HUES6 (cell line): ENCODE data around the gene ADRA2C.

Experiments used
- H3K27ac ChIP-seq: 2 replicates; pipeline ENCODE4 v1.7.0; 2013; ENCODE audit warnings: low read depth, mild to moderate bottlenecking, low read length, inconsistent platforms
- H3K27me3 ChIP-seq: 2 replicates; pipeline ENCODE4 v1.6.1; 2013; ENCODE audit warnings: low read length; ENCODE audit not compliant: control insufficient read depth, insufficient read depth
- H3K36me3 ChIP-seq: 2 replicates; pipeline ENCODE4 v1.6.1; 2013; ENCODE audit warnings: low read length; ENCODE audit not compliant: control insufficient read depth, insufficient read depth
- H3K4me1 ChIP-seq: 2 replicates; pipeline ENCODE4 v1.6.1; 2013; ENCODE audit warnings: low read length; ENCODE audit not compliant: control insufficient read depth, insufficient read depth
- H3K4me3 ChIP-seq: 2 replicates; pipeline ENCODE4 v1.5.1; 2013; ENCODE audit warnings: low read depth, low read length
- H3K9ac ChIP-seq: one replicate; pipeline ENCODE4 v1.6.1; 2013; ENCODE audit warnings: mild to moderate bottlenecking, low read length
- H3K9me3 ChIP-seq: 2 replicates; pipeline ENCODE4 v1.6.1; 2013; ENCODE audit warnings: low read depth, low read length; ENCODE audit not compliant: control insufficient read depth, insufficient read depth

The ADRA2C gene

DNA sequence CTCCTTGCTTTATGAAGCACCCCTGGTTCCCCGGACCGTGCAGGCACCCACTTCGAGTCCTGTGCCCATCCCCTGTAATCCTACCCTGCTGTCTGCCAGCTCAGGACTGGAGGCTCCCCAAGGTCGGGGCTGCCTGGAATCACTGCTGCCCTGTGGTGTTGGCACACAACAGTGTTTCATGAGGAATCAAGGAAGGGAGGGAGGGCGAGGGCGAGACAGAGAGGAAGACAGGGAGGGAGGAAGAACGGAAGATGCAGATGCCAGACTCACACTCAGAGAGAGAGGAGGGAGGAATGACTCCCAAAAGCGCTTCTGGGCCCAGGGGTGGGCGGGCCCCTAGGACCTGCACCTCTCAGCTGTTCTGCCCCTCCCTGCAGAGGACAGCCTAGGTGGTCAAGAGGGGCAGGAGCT lies 42.9 kb upstream of the ADRA2C start:
- H3K9ac ChIP-seq, result no peak overlapping the region
- no peak overlapping the region for H3K4me3 ChIP-seq
- H3K27ac ChIP-seq, result no peak overlapping the region
- H3K4me1 ChIP-seq, result peaks cover 34% of the 10 kb centered on the region
- peaks cover 8% of the 10 kb centered on the region for H3K9me3 ChIP-seq
- no peaks in the 10 kb centered on the region for H3K36me3 ChIP-seq
- H3K27me3 ChIP-seq, result peaks cover 48% of the 10 kb centered on the region

DNA sequence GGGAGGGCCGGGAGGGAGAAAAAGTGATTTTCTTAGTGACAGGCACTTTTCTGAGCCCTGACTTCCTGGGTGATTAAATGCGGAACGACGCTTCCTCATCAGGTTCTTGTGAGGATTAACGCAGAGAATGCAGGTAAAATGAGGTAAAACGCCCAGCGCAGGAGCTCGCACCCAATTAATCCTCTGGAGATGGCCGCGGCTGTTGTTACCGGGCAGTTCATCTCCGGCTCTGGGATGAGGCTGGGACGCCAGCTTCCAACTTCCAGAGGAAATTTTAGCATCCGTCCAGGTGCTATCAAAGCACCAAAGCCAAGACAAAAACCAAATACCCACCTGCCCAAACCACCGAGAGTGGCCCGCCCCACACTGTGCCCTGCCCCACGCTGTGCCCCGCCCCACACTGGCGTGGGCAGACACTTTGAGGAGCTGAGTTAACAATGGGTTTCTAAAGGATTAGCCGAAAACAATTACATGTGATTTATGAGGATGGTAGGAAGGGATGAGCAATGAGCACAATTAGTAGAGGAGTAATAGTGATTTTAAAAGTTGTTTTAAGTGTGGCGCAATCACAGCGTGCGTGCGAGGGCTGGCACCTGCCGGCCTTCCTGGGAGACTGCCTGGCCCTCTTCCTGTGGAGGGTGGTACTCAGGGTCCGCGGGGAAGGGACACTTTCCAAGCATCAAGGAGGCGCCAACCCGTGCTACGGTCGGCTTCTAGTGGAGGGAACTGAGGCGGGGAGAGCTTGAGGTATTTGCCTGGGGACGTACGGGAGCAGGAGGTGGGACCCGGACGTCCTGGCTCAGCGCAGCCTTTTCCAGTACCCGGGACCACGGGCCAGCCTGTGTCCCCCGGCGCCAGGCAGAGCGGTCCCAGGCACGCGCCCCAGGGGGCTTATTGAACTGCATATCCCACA lies 41.6 kb upstream of the ADRA2C start:
- H3K36me3 ChIP-seq, result no peaks in the 10 kb centered on the region
- peaks cover 48% of the 10 kb centered on the region for H3K27me3 ChIP-seq
- no peak overlapping the region for H3K9ac ChIP-seq
- H3K4me1 ChIP-seq, result peaks cover 39% of the 10 kb centered on the region
- no peak overlapping the region for H3K27ac ChIP-seq
- H3K9me3 ChIP-seq, result no peaks in the 10 kb centered on the region
- H3K4me3 ChIP-seq, result peak overlapping the region; percentile 44

DNA sequence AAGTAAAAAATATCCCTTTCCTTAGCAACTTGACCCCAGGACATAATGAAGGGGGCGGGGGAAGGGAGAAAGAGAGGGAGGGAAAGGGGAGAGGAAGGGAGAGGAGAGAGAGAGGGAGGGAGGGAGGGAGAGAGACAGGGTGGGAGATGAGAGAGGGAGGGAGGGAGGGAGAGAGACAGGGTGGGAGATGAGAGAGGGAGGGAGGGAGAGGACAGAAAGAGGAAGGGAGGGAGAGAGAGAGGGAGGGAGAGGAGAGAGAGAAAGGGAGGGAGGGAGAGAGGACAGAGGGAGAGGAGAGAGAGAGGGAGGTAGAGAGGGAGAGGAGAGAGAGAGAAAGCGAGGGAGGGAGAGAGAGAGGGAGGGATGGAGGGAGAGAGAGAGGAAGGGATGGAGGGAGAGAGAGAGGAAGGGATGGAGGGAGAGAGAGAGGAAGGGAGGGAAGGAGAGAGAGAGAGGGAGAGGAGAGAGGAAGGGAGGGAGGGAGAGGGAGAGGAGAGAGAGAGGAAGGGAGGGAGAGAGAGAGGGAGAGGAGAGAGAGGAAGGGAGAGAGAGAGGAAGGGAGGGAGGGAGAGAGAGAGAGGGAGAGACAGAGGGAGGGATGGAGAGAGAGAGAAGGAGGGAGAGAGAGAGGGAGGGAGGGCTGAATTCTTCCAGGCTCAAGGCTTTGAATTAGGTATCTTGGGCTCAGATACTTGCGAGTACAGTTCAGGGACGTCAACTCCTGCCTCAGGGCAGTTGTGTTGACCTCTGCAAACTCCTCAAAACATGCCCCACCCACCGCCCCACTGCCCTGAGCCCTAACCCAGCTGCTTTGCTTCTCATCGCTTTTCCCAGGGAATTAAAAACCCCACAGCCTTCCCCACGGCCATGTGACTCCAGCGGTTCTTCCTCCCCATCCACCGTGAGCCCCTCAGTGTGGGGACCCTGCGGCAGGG lies 40.0 kb upstream of the ADRA2C start:
- H3K4me1 ChIP-seq, result peaks cover 44% of the 10 kb centered on the region
- H3K36me3 ChIP-seq, result no peaks in the 10 kb centered on the region
- no peak overlapping the region for H3K9ac ChIP-seq
- H3K4me3 ChIP-seq, result 0 out of 2 replicates have a peak overlapping the region, but pooled peaks have one; percentile 44
- H3K9me3 ChIP-seq, result no peaks in the 10 kb centered on the region
- H3K27ac ChIP-seq, result no peak overlapping the region
- peaks cover 48% of the 10 kb centered on the region for H3K27me3 ChIP-seq

DNA sequence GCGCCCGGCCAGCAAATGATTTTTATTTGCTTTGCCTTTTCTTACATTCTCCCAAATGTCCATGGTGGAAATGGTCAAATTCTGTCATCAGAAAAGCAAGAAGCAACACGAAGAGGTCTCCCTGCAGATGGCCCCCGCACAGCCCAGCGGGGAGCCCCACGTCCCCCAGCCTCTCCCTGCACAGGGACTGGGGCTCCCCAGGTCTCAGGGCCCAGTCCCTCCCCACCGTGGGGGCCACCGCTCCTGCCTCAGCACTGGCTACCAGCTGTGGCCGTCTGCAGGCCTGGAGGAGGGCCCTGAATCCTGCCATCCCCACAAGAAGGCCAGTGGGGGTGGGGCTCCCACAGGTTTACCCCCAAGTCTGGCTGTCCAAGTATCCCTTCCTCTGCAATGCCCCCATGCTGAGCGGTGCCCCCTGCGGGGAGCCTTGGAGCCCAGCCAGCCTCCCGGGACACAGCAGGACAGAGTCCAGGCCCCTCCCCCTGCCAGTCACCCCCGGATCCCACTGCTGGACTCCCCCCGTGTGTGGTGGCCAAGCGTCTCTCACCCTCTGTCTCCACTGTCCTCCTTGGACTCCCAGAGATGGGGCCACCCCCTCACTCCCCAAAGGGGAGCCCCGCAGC lies 38.2 kb upstream of the ADRA2C start:
- no peak overlapping the region for H3K9ac ChIP-seq
- H3K4me1 ChIP-seq, result peaks cover 52% of the 10 kb centered on the region
- H3K9me3 ChIP-seq, result no peaks in the 10 kb centered on the region
- H3K27ac ChIP-seq, result no peak overlapping the region
- peaks cover 43% of the 10 kb centered on the region for H3K27me3 ChIP-seq
- no peak overlapping the region for H3K4me3 ChIP-seq
- H3K36me3 ChIP-seq, result no peaks in the 10 kb centered on the region

DNA sequence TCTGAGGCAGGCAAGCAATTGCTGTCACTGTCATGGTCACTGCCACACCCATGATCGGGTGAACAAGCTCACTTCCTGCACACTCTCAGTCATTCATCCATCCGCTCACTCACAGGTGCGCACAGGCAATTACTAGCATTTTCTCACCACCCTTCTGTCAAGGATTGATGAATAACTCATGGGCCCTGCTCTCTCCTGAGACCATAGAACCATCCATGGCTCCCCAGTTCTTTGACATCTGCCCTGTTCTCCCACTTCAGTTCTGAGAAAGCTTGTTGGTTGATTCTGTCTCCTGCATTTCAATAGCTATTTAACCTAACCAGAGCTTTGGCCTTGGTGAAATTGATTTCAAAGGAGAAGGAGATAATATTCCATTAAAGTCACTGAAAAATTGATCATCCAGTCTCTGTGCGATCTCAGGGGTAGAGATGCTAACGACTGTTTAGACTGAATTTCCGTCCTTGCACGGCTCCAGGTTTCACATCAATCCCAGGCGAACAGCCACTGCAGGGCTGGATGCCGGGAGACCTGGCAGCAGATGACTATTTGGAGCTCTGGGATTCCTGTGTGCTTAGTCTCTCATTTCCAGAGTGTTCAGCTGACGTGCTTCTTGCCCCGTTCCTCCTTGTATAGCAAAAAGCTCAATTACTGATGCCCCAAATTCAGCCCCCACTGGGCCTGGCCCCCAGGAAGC lies 36.9 kb upstream of the ADRA2C start:
- no peak overlapping the region for H3K9ac ChIP-seq
- H3K27ac ChIP-seq, result no peak overlapping the region
- peaks cover 29% of the 10 kb centered on the region for H3K27me3 ChIP-seq
- peaks cover 45% of the 10 kb centered on the region for H3K4me1 ChIP-seq
- H3K36me3 ChIP-seq, result no peaks in the 10 kb centered on the region
- no peaks in the 10 kb centered on the region for H3K9me3 ChIP-seq
- H3K4me3 ChIP-seq, result no peak overlapping the region

DNA sequence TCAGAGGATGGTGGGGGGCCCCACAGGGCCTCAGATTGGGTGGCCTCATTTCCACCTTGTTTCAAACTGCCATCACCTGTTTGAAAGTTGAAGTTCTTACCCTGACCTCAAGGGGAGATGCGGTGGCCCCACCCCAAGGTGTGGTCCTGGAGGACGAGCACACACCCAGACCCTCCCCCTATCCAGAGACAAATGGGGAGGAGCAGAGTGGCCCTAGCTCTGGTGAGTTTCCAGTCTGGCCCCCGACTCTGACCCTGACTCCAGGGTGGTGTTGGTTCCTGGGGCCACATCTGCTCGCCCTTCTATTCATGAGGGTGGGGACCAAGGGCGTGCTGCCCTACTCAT lies 36.3 kb upstream of the ADRA2C start:
- peaks cover 40% of the 10 kb centered on the region for H3K4me1 ChIP-seq
- no peaks in the 10 kb centered on the region for H3K36me3 ChIP-seq
- H3K9ac ChIP-seq, result no peak overlapping the region
- H3K4me3 ChIP-seq, result no peak overlapping the region
- H3K9me3 ChIP-seq, result no peaks in the 10 kb centered on the region
- peaks cover 26% of the 10 kb centered on the region for H3K27me3 ChIP-seq
- no peak overlapping the region for H3K27ac ChIP-seq

DNA sequence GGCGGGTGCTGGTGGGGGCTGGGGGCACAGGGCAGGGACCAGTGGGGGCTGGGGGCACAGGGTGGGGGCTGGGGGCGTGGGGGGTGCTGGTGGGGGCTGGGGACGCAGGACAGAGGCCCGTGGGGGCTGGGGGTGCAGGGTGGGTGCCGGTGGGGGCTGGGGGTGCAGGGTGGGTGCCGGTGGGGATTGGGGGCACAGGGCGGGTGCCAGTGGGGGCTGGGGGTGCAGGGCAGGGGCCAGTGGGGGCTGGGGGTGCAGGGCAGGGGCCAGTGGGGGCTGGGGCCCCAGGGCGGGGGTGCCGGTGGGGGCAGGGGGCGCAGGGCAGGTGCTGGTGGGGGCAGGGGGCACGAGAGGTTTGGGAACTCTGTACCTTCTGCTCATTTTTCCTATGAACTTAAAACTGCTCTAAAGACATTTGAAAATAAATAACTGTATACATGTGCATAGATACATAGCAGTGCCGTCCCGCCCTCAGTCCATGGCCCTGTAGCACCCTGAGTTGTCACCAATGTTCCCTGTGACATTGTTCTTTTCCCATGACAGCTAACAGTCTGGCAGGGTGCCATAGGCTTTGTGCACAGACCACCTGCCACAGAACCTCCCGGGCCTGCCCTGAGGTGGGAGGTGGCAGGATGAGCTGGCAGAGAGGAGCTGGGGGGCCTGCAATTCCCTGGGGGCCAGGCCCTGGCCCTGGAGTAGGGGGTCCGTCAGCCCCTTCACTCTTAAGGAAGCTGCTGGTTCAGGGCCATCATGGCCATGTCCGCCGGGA lies 35.6 kb upstream of the ADRA2C start:
- Histone ChIP-seq H3K4me1 (peaks cover 34% of the 10 kb centered on the region), H3K9ac (no peak overlapping the region), H3K4me3 (no peak overlapping the region), H3K27ac (no peak overlapping the region), H3K27me3 (peaks cover 18% of the 10 kb centered on the region), H3K9me3 (no peaks in the 10 kb centered on the region), H3K36me3 (no peaks in the 10 kb centered on the region)

DNA sequence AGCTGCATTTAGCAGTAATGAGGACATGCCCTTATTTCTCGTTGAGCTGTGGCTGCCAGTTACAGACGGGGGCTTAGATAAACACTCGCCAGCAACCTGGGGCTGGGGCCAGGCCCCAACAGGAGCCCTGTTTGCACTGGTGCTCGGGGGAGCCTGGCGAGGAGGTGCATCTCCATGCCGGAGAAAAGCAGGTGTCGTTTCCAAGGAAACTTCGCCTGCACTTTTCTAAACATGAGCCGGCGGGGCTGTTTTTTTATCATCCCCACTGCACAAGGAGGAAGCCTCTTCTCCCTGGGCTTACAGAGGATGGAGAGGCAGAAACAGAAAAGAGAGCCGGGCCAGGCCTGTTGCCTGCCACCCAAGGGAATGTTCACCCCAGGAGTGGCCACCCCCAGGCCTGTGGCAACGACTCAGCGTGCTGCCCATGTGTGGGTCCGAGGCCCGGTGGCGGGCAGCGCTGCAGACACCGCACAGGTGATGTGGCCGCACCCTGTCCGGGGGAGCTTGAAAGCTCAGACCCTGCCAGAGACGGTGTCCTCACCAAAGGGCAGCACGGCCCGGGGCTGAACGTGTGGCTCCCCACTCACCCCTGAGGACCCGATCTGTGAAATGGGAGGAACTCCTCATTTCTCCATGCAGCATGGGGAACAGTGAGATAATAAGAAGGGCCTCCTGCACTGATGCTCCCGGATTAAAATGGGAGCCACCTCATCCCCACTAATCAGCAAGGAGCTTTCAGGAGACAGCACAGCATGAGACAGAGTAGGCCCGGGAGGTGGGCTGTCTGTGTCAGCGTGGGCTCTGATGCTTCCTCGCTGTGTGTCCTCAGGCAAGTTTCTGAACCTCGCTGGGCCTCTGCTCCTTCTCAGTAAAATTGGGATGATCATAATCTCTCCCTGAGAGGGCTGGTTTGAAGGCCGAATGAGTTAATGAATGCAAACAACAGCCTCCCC lies 33.8 kb upstream of the ADRA2C start:
- no peak overlapping the region for H3K9ac ChIP-seq
- peaks cover 2% of the 10 kb centered on the region; the same call in 1 of the 2 replicates for H3K27me3 ChIP-seq
- H3K4me3 ChIP-seq, result no peak overlapping the region
- H3K9me3 ChIP-seq, result 0 out of 2 replicates have a peak, but pooled peaks cover 3% of the 10 kb centered on the region
- H3K4me1 ChIP-seq, result peaks cover 24% of the 10 kb centered on the region
- no peaks in the 10 kb centered on the region for H3K36me3 ChIP-seq
- H3K27ac ChIP-seq, result no peak overlapping the region

DNA sequence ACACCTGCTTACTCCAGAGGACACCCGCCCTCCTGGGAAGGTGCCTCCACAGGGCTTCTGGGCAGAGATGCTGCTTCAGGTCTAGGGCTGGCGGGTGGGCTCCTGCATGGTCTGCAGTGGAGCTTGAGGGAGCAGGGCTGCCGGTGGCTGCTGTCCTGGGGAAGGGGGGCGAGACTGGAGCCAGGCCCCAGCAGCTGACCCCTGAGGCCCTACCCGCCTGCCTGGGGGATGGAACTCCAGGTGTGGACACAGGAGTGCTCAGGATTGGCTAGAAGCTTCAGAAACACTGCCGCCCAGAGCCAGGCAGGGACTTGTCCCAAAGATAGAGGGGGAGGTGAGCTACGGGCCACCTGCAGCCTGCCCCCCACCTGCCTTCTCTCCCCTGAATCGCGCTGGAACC lies 33.0 kb upstream of the ADRA2C start:
- Histone ChIP-seq H3K9me3 (0 out of 2 replicates have a peak, but pooled peaks cover 3% of the 10 kb centered on the region), H3K4me1 (peaks cover 19% of the 10 kb centered on the region), H3K27me3 (peaks cover 2% of the 10 kb centered on the region; the same call in 1 of the 2 replicates), H3K36me3 (no peaks in the 10 kb centered on the region), H3K4me3 (no peak overlapping the region), H3K9ac (no peak overlapping the region), H3K27ac (no peak overlapping the region)
